ENCODE measurements around the gene MAPKBP1.
"Not testable (repeated sequence)": the region's sequence is repeated elsewhere in the genome, so short reads cannot be mapped to it uniquely, and the experiment has no call there.

Gene MAPKBP1

GRCh38 chr15:41732483-41732882, 41.8 kb upstream of the MAPKBP1 start:
- TF ChIP-seq ZNF384 (IDR thresholded peaks at IDR 0.05) (no peak), FOXK2 (IDR thresholded peaks at IDR 0.05) (no peak), ELF4 (IDR thresholded peaks at IDR 0.05) (no peak), TARDBP (IDR thresholded peaks at IDR 0.05) (no peak), HDGF (IDR thresholded peaks at IDR 0.05; ENCODE audit: borderline replicate concordance) (no peak), FOXM1 (IDR thresholded peaks at IDR 0.05; ENCODE audit: borderline replicate concordance) (no peak), SP1 (IDR thresholded peaks at IDR 0.05) (no peak), LEF1 (IDR thresholded peaks at IDR 0.05; ENCODE audit: borderline replicate concordance) (no peak), CTBP1 (IDR thresholded peaks at IDR 0.05; ENCODE audit: borderline replicate concordance) (no peak)
- TF ChIP-seq, protein P1, sequence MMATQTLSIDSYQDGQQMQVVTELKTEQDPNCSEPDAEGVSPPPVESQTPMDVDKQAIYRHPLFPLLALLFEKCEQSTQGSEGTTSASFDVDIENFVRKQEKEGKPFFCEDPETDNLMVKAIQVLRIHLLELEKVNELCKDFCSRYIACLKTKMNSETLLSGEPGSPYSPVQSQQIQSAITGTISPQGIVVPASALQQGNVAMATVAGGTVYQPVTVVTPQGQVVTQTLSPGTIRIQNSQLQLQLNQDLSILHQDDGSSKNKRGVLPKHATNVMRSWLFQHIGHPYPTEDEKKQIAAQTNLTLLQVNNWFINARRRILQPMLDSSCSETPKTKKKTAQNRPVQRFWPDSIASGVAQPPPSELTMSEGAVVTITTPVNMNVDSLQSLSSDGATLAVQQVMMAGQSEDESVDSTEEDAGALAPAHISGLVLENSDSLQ (IDR thresholded peaks at IDR 0.05) = no peak
- DNase-seq (ENCODE audit: extremely low spot score) = no peak
- POLR2A ChIA-PET = no interaction called here
- CTCF ChIA-PET = interaction anchor here (0.8 kb wide), 1 partner anchor 37 kb away, joined by 5 read pairs; no protein-coding TSS in a partner anchor

GRCh38 chr15:41734079-41734478, 40.2 kb upstream of the MAPKBP1 start:
- ChIA-PET POLR2A (no interaction called here), CTCF (no interaction called here)
- no peak for DNase-seq (ENCODE audit: extremely low spot score)
- TF ChIP-seq BHLHE40 (IDR thresholded peaks at IDR 0.05; ENCODE audit: borderline replicate concordance) (no peak), FOXM1 (IDR thresholded peaks at IDR 0.05; ENCODE audit: borderline replicate concordance) (no peak), NFRKB (IDR thresholded peaks at IDR 0.05) (no peak), L3MBTL2 (conservative IDR thresholded peaks at IDR 0.05) (no peak), TARDBP (IDR thresholded peaks at IDR 0.05) (no peak), LEF1 (IDR thresholded peaks at IDR 0.05; ENCODE audit: borderline replicate concordance) (no peak), ZNF384 (IDR thresholded peaks at IDR 0.05) (no peak), ARNT (IDR thresholded peaks at IDR 0.05) (no peak), ELF4 (IDR thresholded peaks at IDR 0.05) (no peak), HDGF (IDR thresholded peaks at IDR 0.05; ENCODE audit: borderline replicate concordance) (no peak)

- TF ChIP-seq ARNT (IDR thresholded peaks at IDR 0.05) (no peak), NFRKB (IDR thresholded peaks at IDR 0.05) (no peak), LEF1 (IDR thresholded peaks at IDR 0.05; ENCODE audit: borderline replicate concordance) (no peak), SUZ12 (IDR thresholded peaks at IDR 0.05) (no peak), L3MBTL2 (conservative IDR thresholded peaks at IDR 0.05) (no peak), SP1 (IDR thresholded peaks at IDR 0.05) (no peak), ELF4 (IDR thresholded peaks at IDR 0.05) (no peak), FOXM1 (IDR thresholded peaks at IDR 0.05; ENCODE audit: borderline replicate concordance) (no peak), CTBP1 (IDR thresholded peaks at IDR 0.05; ENCODE audit: borderline replicate concordance) (no peak), FOXK2 (IDR thresholded peaks at IDR 0.05) (no peak), ZNF384 (IDR thresholded peaks at IDR 0.05) (no peak), BHLHE40 (IDR thresholded peaks at IDR 0.05; ENCODE audit: borderline replicate concordance) (no peak), HDGF (IDR thresholded peaks at IDR 0.05; ENCODE audit: borderline replicate concordance) (no peak), TARDBP (IDR thresholded peaks at IDR 0.05) (no peak), FOXA1 (IDR thresholded peaks at IDR 0.05) (no peak)
- TF ChIP-seq, protein P1 (IDR thresholded peaks at IDR 0.05) = no peak
- ChIA-PET CTCF (no interaction called here), POLR2A (no interaction called here)
- DNase-seq (ENCODE audit: extremely low spot score) = no peak
Observed at GRCh38 chr15:41735046-41735445, 39.2 kb upstream of the MAPKBP1 start.

DNA sequence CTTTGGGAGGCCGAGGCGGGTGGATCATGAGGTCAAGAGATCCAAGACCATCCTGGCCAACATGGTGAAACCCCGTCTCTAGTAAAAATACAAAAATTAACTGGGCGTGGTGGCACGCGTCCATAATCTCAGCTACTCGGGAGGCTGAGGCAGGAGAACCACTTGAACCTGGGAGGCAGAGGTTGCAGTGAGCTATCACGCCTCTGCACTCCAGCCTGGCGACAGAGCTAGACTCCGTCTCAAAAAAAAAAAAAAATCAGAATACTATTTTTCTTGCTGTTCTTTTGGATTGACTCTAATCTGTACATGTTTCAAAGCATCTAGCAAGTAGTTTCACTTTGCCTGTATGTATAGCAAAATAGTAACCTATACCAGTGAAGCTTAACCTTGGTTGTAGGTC, 38.8 kb upstream of the MAPKBP1 start:
- DNase-seq (ENCODE audit: extremely low spot score); CTCF ChIA-PET; POLR2A ChIA-PET: not testable (repeated sequence)

- TF ChIP-seq SUZ12 (IDR thresholded peaks at IDR 0.05) (no peak), SP1 (IDR thresholded peaks at IDR 0.05) (no peak), CTBP1 (IDR thresholded peaks at IDR 0.05; ENCODE audit: borderline replicate concordance) (no peak), HDGF (IDR thresholded peaks at IDR 0.05; ENCODE audit: borderline replicate concordance) (no peak), FOXM1 (IDR thresholded peaks at IDR 0.05; ENCODE audit: borderline replicate concordance) (no peak), ELF4 (IDR thresholded peaks at IDR 0.05) (no peak), BHLHE40 (IDR thresholded peaks at IDR 0.05; ENCODE audit: borderline replicate concordance) (no peak), ZNF384 (IDR thresholded peaks at IDR 0.05) (no peak), TARDBP (IDR thresholded peaks at IDR 0.05) (no peak), NFRKB (IDR thresholded peaks at IDR 0.05) (no peak), FOXA1 (IDR thresholded peaks at IDR 0.05) (no peak), ARNT (IDR thresholded peaks at IDR 0.05) (no peak), LEF1 (IDR thresholded peaks at IDR 0.05; ENCODE audit: borderline replicate concordance) (no peak), FOXK2 (IDR thresholded peaks at IDR 0.05) (no peak), L3MBTL2 (conservative IDR thresholded peaks at IDR 0.05) (no peak)
- TF ChIP-seq, protein P1 (IDR thresholded peaks at IDR 0.05) = no peak
- DNase-seq (ENCODE audit: extremely low spot score) = no peak
- POLR2A ChIA-PET = no interaction called here
- CTCF ChIA-PET = no interaction called here
Observed at GRCh38 chr15:41746802-41747201, 27.5 kb upstream of the MAPKBP1 start.

GRCh38 chr15:41756198-41756597, 18.1 kb upstream of the MAPKBP1 start:
- CTCF ChIA-PET = no interaction called here
- TF ChIP-seq ELF4 (IDR thresholded peaks at IDR 0.05) (no peak), SUZ12 (IDR thresholded peaks at IDR 0.05) (no peak), LEF1 (IDR thresholded peaks at IDR 0.05; ENCODE audit: borderline replicate concordance) (no peak), FOXA1 (IDR thresholded peaks at IDR 0.05) (no peak), FOXK2 (IDR thresholded peaks at IDR 0.05) (no peak), ARNT (IDR thresholded peaks at IDR 0.05) (no peak), CTBP1 (IDR thresholded peaks at IDR 0.05; ENCODE audit: borderline replicate concordance) (no peak), SP1 (IDR thresholded peaks at IDR 0.05) (no peak), NFRKB (IDR thresholded peaks at IDR 0.05) (no peak), FOXM1 (IDR thresholded peaks at IDR 0.05; ENCODE audit: borderline replicate concordance) (no peak), L3MBTL2 (conservative IDR thresholded peaks at IDR 0.05) (no peak), BHLHE40 (IDR thresholded peaks at IDR 0.05; ENCODE audit: borderline replicate concordance) (no peak)

More at GRCh38 chr15:41756198-41756597, 18.1 kb upstream of the MAPKBP1 start:
- DNase-seq (ENCODE audit: extremely low spot score) = no peak
- POLR2A ChIA-PET = no interaction called here

Measured in HEK293T (cell line).